HEK293 (cell line): Measurements from ENCODE around the gene ADAMTSL5.

ENCODE experiments used
- BCL6B ChIP-seq: fragments of 450-650 bp; formaldehyde crosslinking; IDR thresholded peaks from 2 replicates; pipeline ENCODE4 v1.5.1; 2017; ENCODE audit warnings: missing biosample characterization, missing genetic modification characterization
- EGR2 ChIP-seq: fragments of 450-650 bp; formaldehyde crosslinking; IDR thresholded peaks from 2 replicates; pipeline ENCODE4 v1.5.1; 2016; ENCODE audit warnings: low read depth, missing biosample characterization, missing genetic modification characterization
- ELK4 ChIP-seq: IDR thresholded peaks from 2 replicates; pipeline ENCODE4 v1.6.1; 2011; ENCODE audit warnings: mild to moderate bottlenecking, low read depth, low read length, borderline replicate concordance
- GLIS1 ChIP-seq: fragments of 450-650 bp; formaldehyde crosslinking; IDR thresholded peaks from 2 replicates; pipeline ENCODE4 v1.5.1; 2016; ENCODE audit warnings: missing biosample characterization, missing genetic modification characterization
- KLF1 ChIP-seq: fragments of 450-650 bp; formaldehyde crosslinking; IDR thresholded peaks from 2 replicates; pipeline ENCODE4 v1.5.1; 2016; ENCODE audit warnings: missing biosample characterization, missing genetic modification characterization
- KLF16 ChIP-seq: fragments of 450-650 bp; formaldehyde crosslinking; IDR thresholded peaks from 2 replicates; pipeline ENCODE4 v1.5.1; 2017; ENCODE audit warnings: missing biosample characterization, missing genetic modification characterization
- MEIS1 ChIP-seq: sonication (generic); formaldehyde crosslinking; IDR thresholded peaks from 2 replicates; pipeline ENCODE4 v1.8.1; 2022; ENCODE audit warnings: missing genetic modification reagents, mild to moderate bottlenecking, borderline replicate concordance
- PATZ1 ChIP-seq: fragments of 450-650 bp; formaldehyde crosslinking; IDR thresholded peaks from 2 replicates; pipeline ENCODE4 v1.5.1; 2016; ENCODE audit warnings: missing biosample characterization, missing genetic modification characterization
- PBX3 ChIP-seq: sonication (generic); formaldehyde crosslinking; IDR thresholded peaks from 2 replicates; pipeline ENCODE4 v1.8.1; 2022; ENCODE audit warnings: mild to moderate bottlenecking, moderate library complexity, missing genetic modification reagents
- SALL2 ChIP-seq: fragments of 450-650 bp; formaldehyde crosslinking; IDR thresholded peaks from 2 replicates; pipeline ENCODE4 v1.5.0; 2017; ENCODE audit warnings: missing biosample characterization, mild to moderate bottlenecking, missing genetic modification characterization, borderline replicate concordance
- ZBTB1 ChIP-seq: fragments of 450-650 bp; formaldehyde crosslinking; IDR thresholded peaks from 2 replicates; pipeline ENCODE4 v1.5.1; 2016; ENCODE audit warnings: missing biosample characterization, missing genetic modification characterization
- ZBTB20 ChIP-seq: fragments of 450-650 bp; formaldehyde crosslinking; IDR thresholded peaks from 2 replicates; pipeline ENCODE4 v1.5.1; 2016; ENCODE audit warnings: missing biosample characterization, missing genetic modification characterization
- ZFHX2 ChIP-seq: fragments of 450-650 bp; formaldehyde crosslinking; conservative IDR thresholded peaks from 2 replicates; pipeline ENCODE4 v1.5.1; 2016; ENCODE audit warnings: missing biosample characterization, missing genetic modification characterization
- ZFP41 ChIP-seq: fragments of 450-650 bp; formaldehyde crosslinking; IDR thresholded peaks from 2 replicates; pipeline ENCODE4 v1.5.1; 2016; ENCODE audit warnings: missing biosample characterization, missing genetic modification characterization, borderline replicate concordance
- ZFP69B ChIP-seq: fragments of 450-650 bp; formaldehyde crosslinking; IDR thresholded peaks from 2 replicates; pipeline ENCODE4 v1.5.1; 2016; ENCODE audit warnings: missing biosample characterization, missing genetic modification characterization
- ZNF155 ChIP-seq: fragments of 450-650 bp; formaldehyde crosslinking; IDR thresholded peaks from 2 replicates; pipeline ENCODE4 v1.5.1; 2016; ENCODE audit warnings: missing biosample characterization, missing genetic modification characterization
- ZNF169 ChIP-seq: fragments of 450-650 bp; formaldehyde crosslinking; IDR thresholded peaks from 2 replicates; pipeline ENCODE4 v1.5.1; 2016; ENCODE audit warnings: missing biosample characterization, missing genetic modification characterization
- ZNF211 ChIP-seq: fragments of 450-650 bp; formaldehyde crosslinking; IDR thresholded peaks from 2 replicates; pipeline ENCODE4 v1.5.1; 2016; ENCODE audit warnings: low read depth, missing biosample characterization, missing genetic modification characterization
- ZNF221 ChIP-seq: fragments of 450-650 bp; formaldehyde crosslinking; IDR thresholded peaks from 2 replicates; pipeline ENCODE4 v1.5.1; 2017; ENCODE audit warnings: missing biosample characterization, missing genetic modification characterization, borderline replicate concordance
- ZNF391 ChIP-seq: fragments of 450-650 bp; formaldehyde crosslinking; IDR thresholded peaks from 2 replicates; pipeline ENCODE4 v1.5.1; 2016; ENCODE audit warnings: low read depth, missing biosample characterization, missing genetic modification characterization, borderline replicate concordance
- ZNF433 ChIP-seq: fragments of 450-650 bp; formaldehyde crosslinking; IDR thresholded peaks from 2 replicates; pipeline ENCODE4 v1.5.1; 2016; ENCODE audit warnings: missing biosample characterization, missing genetic modification characterization, low read depth
- ZNF473 ChIP-seq: fragments of 450-650 bp; formaldehyde crosslinking; IDR thresholded peaks from 2 replicates; pipeline ENCODE4 v1.5.1; 2017; ENCODE audit warnings: missing biosample characterization, missing genetic modification characterization
- ZNF488 ChIP-seq: fragments of 450-650 bp; formaldehyde crosslinking; IDR thresholded peaks from 2 replicates; pipeline ENCODE4 v1.5.1; 2016; ENCODE audit warnings: missing biosample characterization, missing genetic modification characterization
- ZNF521 ChIP-seq: fragments of 450-650 bp; formaldehyde crosslinking; IDR thresholded peaks from 2 replicates; pipeline ENCODE4 v1.5.1; 2017; ENCODE audit warnings: missing biosample characterization, mild to moderate bottlenecking, missing genetic modification characterization
- ZNF600 ChIP-seq: fragments of 450-650 bp; formaldehyde crosslinking; IDR thresholded peaks from 2 replicates; pipeline ENCODE4 v1.5.1; 2016; ENCODE audit warnings: missing biosample characterization, missing genetic modification characterization
- ZNF623 ChIP-seq: fragments of 450-650 bp; formaldehyde crosslinking; IDR thresholded peaks from 2 replicates; pipeline ENCODE4 v1.5.1; 2016; ENCODE audit warnings: missing biosample characterization, missing genetic modification characterization
- ZNF660 ChIP-seq: fragments of 450-650 bp; IDR thresholded peaks from 2 replicates; pipeline ENCODE4 v1.5.1; 2018; ENCODE audit warnings: missing biosample characterization, mild to moderate bottlenecking, missing genetic modification characterization
- ZNF670 ChIP-seq: fragments of 450-650 bp; formaldehyde crosslinking; IDR thresholded peaks from 2 replicates; pipeline ENCODE4 v1.5.1; 2016; ENCODE audit warnings: missing biosample characterization, missing genetic modification characterization, low read depth
- TF ChIP-seq, protein P1 (sequence below): fragments of 450-650 bp; formaldehyde crosslinking; IDR thresholded peaks from 2 replicates; pipeline ENCODE4 v1.5.1; 2016; ENCODE audit warnings: missing biosample characterization, missing genetic modification characterization
- TF ChIP-seq, protein P2 (sequence below): fragments of 450-650 bp; formaldehyde crosslinking; optimal IDR thresholded peaks from 2 replicates; pipeline ENCODE3; 2016; ENCODE audit warnings: missing biosample characterization, mild to moderate bottlenecking, missing genetic modification characterization

ADAMTSL5 gene

DNA sequence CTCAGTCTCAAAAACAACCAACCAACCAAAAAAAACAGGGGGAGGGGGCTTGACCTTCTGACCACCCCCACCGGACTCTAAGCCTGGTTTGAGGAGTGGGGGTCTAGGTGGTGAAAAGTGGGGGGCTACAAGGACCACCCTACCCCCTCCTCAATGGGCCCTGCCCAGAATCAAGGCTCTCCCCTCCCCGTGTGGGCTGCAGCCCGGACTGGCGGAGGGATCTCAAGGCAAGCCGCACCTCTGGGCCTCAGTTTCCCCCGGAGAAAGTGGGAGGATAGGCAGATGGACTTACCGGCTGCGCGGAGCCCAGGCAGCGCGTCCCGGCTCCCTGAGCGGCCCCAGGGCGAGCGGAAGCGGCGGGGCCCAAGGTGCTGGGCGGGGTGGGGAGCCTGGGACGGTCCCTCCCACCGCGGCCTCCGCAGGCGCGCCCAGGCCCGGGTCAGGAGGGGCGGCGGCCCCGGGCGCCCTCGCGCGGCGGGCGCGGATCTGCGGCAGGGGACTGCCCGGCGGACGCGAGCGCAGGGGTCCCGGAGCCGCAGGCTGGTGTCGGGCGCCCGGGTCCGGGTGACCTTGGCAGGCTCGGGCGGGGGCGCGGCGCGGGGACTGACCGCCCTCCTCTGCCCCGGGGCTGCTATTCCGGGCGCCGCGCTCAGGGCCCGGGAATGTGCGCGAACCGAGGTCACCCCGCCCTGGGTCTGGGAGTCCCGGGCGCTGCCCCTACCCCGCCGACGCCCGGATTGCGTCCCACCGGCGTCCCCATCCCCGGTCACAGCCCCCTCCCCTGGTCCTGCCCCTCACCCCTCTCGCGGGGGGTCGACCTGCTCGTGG lies at the start of gene ADAMTSL5 (continued):
- TF ChIP-seq, protein P1, sequence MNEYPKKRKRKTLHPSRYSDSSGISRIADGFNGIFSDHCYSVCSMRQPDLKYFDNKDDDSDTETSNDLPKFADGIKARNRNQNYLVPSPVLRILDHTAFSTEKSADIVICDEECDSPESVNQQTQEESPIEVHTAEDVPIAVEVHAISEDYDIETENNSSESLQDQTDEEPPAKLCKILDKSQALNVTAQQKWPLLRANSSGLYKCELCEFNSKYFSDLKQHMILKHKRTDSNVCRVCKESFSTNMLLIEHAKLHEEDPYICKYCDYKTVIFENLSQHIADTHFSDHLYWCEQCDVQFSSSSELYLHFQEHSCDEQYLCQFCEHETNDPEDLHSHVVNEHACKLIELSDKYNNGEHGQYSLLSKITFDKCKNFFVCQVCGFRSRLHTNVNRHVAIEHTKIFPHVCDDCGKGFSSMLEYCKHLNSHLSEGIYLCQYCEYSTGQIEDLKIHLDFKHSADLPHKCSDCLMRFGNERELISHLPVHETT (tag by site-specific recombination), result no peak
- TF ChIP-seq ZNF169, result no peak
- no peak for TF ChIP-seq ZNF221
- no peak; the same call in 1 of the 2 replicates for TF ChIP-seq EGR2 (tag by site-specific recombination)
- no peak for TF ChIP-seq ZFP41 (tag by site-specific recombination)
- no peak for TF ChIP-seq SALL2 (tag by site-specific recombination)
- no peak for TF ChIP-seq ZNF211 (tag by site-specific recombination)
- TF ChIP-seq ZNF488 (tag by site-specific recombination), result no peak
- no peak for TF ChIP-seq ZNF391
- no peak for TF ChIP-seq PBX3 (CRISPR knock-in tag)
- TF ChIP-seq KLF1 (tag by site-specific recombination), result peak; percentile 21; the same call in 1 of the 2 replicates
- TF ChIP-seq, protein P2, sequence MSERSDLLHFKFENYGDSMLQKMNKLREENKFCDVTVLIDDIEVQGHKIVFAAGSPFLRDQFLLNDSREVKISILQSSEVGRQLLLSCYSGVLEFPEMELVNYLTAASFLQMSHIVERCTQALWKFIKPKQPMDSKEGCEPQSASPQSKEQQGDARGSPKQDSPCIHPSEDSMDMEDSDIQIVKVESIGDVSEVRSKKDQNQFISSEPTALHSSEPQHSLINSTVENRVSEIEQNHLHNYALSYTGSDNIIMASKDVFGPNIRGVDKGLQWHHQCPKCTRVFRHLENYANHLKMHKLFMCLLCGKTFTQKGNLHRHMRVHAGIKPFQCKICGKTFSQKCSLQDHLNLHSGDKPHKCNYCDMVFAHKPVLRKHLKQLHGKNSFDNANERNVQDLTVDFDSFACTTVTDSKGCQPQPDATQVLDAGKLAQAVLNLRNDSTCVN (tag by site-specific recombination), result peak; percentile 78
- TF ChIP-seq ZNF433, result no peak
- TF ChIP-seq BCL6B (tag by site-specific recombination), result no peak
- TF ChIP-seq MEIS1 (CRISPR knock-in tag), result no peak
- TF ChIP-seq ZNF473, result no peak
- no peak for TF ChIP-seq ZFP69B
- TF ChIP-seq ZFHX2 (tag by site-specific recombination), result no peak
- no peak for TF ChIP-seq ELK4
- TF ChIP-seq ZBTB20 (tag by site-specific recombination), result peak; percentile 99
- no peak for TF ChIP-seq ZNF155 (tag by site-specific recombination)
- no peak for TF ChIP-seq GLIS1 (tag by site-specific recombination)
- no peak for TF ChIP-seq ZNF670 (tag by site-specific recombination)
- 0 out of 2 replicates have a peak, but pooled peaks have one; percentile 19 for TF ChIP-seq ZNF623 (tag by site-specific recombination)
- TF ChIP-seq ZBTB1 (tag by site-specific recombination), result no peak
- TF ChIP-seq ZNF521, result no peak
- TF ChIP-seq KLF16 (tag by site-specific recombination), result no peak
- TF ChIP-seq ZNF600 (tag by site-specific recombination), result no peak
- TF ChIP-seq PATZ1, result peak; percentile 29
- peak; percentile 13; the same call in 1 of the 2 replicates for TF ChIP-seq ZNF660 (tag by site-specific recombination)
